CD4-positive, alpha-beta T cell treated with Interleukin-10 for 1 hour (primary cell): Measurements from ENCODE around the gene MFSD2B.

Experiments used
- DNase-seq: peaks from one replicate; pipeline ENCODE4 v3.0.0-alpha.2; 2020

MFSD2B gene

GRCh38 chr2:24054366-24055010, 44.6 kb downstream of the MFSD2B start:
- no peak for DNase-seq

GRCh38 chr2:24055750-24056149, 45.9 kb downstream of the MFSD2B start:
- DNase-seq, result no peak

DNA sequence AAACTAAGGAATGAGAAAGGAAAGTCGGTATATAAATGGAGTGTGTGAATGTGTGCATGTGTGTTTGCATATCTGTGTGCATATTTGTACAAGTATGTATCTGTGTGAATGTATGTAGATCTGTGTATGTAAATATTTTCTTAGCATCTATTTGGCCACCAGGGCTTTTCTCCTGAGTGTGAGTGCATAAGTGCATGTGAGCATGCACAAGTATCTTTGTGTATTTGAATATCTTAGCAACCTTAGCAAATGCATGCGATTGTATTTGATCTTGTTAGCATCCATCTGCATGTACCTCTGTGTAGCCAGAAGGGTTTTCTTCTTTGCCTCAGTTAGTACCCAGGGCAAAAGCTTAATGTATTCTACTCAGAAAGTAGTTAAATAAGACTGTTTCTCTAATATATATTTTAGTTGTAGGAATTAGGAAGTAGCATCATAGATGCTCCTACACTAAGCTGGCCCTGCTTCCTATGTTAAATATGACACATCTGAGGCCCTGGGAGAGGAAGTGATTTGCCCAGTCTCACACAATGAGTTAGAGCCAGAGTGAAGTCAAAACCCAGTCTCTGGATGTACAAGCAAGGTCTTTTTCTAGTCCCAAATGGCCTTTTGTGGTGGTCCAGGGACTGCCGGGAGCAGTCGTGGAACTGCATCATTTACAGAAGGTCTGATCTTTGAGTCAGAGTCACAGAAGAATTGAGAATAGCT, 48.8 kb downstream of the MFSD2B start:
- DNase-seq, result no peak

- no peak for DNase-seq
Observed at GRCh38 chr2:24065341-24065740, 55.5 kb downstream of the MFSD2B start.

GRCh38 chr2:24072259-24072658, 62.4 kb downstream of the MFSD2B start:
- DNase-seq, result no peak

DNA sequence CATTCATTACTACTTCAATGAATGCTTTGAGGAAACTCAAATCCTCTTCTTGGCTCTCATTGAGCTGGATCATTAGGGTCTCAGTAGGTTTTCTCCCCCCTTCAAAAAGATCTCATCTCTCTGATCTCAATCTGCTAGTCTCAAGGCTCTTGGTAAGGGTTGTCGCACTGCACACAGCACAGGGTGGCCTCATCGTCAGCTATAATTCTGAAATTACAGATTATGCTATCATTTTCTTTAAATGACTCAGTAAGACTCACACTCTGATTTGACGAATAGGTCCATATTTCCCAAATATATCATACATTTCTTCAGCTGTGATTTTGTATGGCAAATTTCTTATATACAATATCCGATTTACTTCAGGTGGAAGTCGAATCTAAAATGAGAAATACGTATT, 63.9 kb downstream of the MFSD2B start:
- no peak for DNase-seq

GRCh38 chr2:24075259-24075658, 65.4 kb downstream of the MFSD2B start:
- DNase-seq, result no peak
